H1 (cell line): ENCODE measurements around the gene BZW2. TPM values are rescaled to one million over a fixed set of nuclear protein-coding genes. Genes with fewer than 3 reads are reported as not detected.

Experiments
- CTCF ChIA-PET: fragments of 300-600 bp; sonication (Branson Sonifier 250); formaldehyde crosslinking; loops from one replicate; lab custom pipeline; 2021; ENCODE audit not compliant: partially characterized antibody; lab: Charles Lee
- POLR2A ChIA-PET: fragments of 300-600 bp; sonication (Branson Sonifier 250); formaldehyde crosslinking; loops from one replicate; lab custom pipeline; 2021; ENCODE audit warnings: inconsistent platforms; ENCODE audit not compliant: partially characterized antibody; lab: Charles Lee
- DNase-seq, 2 experiments: peaks; one replicate each; pipeline versions ENCODE4 v3.0.0 to v3.0.0-alpha.2; 2010 to 2022; ENCODE audit warnings: low spot score in 2 of 2, low read depth in 1 of 2, mixed read lengths in 1 of 2
- FAIRE-seq: peaks from 2 replicates; lab custom pipeline; 2011; peaks lifted over from hg19 to GRCh38; lab: Jason Lieb, UNC
- H2AFZ ChIP-seq: 2 replicates; pipeline ENCODE4 v1.8.1; 2012; ENCODE audit warnings: low read length, inconsistent platforms
- H2AK5ac ChIP-seq: 2 replicates; pipeline ENCODE4 v1.6.1; 2013; ENCODE audit warnings: low read depth, low read length
- H2BK120ac ChIP-seq: replicated peaks from 2 replicates; pipeline ENCODE3; 2013; ENCODE audit warnings: low read depth, low read length, inconsistent platforms
- H2BK12ac ChIP-seq: 2 replicates; pipeline ENCODE4 v1.6.1; 2013; ENCODE audit warnings: low read depth, low read length
- H2BK15ac ChIP-seq: 2 replicates; pipeline ENCODE4 v1.6.1; 2013; ENCODE audit warnings: low read length
- H2BK20ac ChIP-seq: 2 replicates; pipeline ENCODE4 v1.6.1; 2013; ENCODE audit warnings: low read length
- H2BK5ac ChIP-seq: 2 replicates; pipeline ENCODE4 v1.6.1; 2013; ENCODE audit warnings: low read depth, low read length
- H3K14ac ChIP-seq: 2 replicates; pipeline ENCODE4 v1.6.1; 2013; ENCODE audit warnings: inconsistent platforms; ENCODE audit not compliant: insufficient read length
- H3K18ac ChIP-seq: 2 replicates; pipeline ENCODE4 v1.6.1; 2013; ENCODE audit warnings: low read length; ENCODE audit errors: extremely low read depth
- H3K23ac ChIP-seq: 2 replicates; pipeline ENCODE4 v1.6.1; 2013; ENCODE audit warnings: inconsistent platforms; ENCODE audit not compliant: insufficient read length
- H3K23me2 ChIP-seq: 2 replicates; pipeline ENCODE4 v1.6.1; 2013; ENCODE audit warnings: low read depth, low read length
- H3K27ac ChIP-seq: 2 replicates; pipeline ENCODE4 v1.6.1; 2011; ENCODE audit warnings: low read depth, low read length, inconsistent platforms
- H3K27me3 ChIP-seq, 4 experiments: replicated peaks in 1 of 4; 1 replicate in 1 of 4; 2 replicates in 3 of 4; pipeline versions ENCODE4 v1.6.1 to v1.8.1; 2011 to 2013; ENCODE audit warnings: low read length in 3 of 4, mild to moderate bottlenecking in 3 of 4, inconsistent platforms in 2 of 4, mixed read lengths in 2 of 4, moderate library complexity in 1 of 4; ENCODE audit not compliant: control insufficient read depth in 3 of 4, insufficient read depth in 3 of 4; ENCODE audit errors: extremely low read depth in 1 of 4
- H3K36me3 ChIP-seq, 4 experiments: 2 replicates each; pipeline versions ENCODE4 v1.6.1 to v1.8.1; 2011 to 2013; ENCODE audit warnings: mild to moderate bottlenecking in 4 of 4, low read length in 3 of 4, moderate library complexity in 2 of 4, control low read depth in 1 of 4, inconsistent platforms in 1 of 4; ENCODE audit not compliant: insufficient read depth in 4 of 4, control insufficient read depth in 2 of 4
- H3K4ac ChIP-seq: replicated peaks from 2 replicates; pipeline ENCODE3; 2013; ENCODE audit warnings: low read length, low read depth, mixed read lengths, inconsistent platforms; ENCODE audit not compliant: insufficient read length
- H3K4me1 ChIP-seq, 4 experiments: replicated peaks in 1 of 4; 1 replicate in 1 of 4; 2 replicates in 3 of 4; pipeline versions ENCODE4 v1.6.1 to v1.8.1; 2011 to 2013; ENCODE audit warnings: low read length in 3 of 4, inconsistent platforms in 2 of 4, mixed read lengths in 1 of 4; ENCODE audit not compliant: insufficient read depth in 4 of 4, control insufficient read depth in 3 of 4
- H3K4me2 ChIP-seq, 2 experiments: 2 replicates each; pipeline versions ENCODE4 v1.6.1 to v1.8.1; 2011 to 2013; ENCODE audit warnings: low read depth in 2 of 2, low read length in 2 of 2, control low read depth in 1 of 2, inconsistent platforms in 1 of 2, mild to moderate bottlenecking in 1 of 2; ENCODE audit not compliant: insufficient read depth in 1 of 2
- H3K4me3 ChIP-seq, 4 experiments: fragments of 200-600, 300-600 bp in 1 of 4; sonication (generic), shearing (Covaris generic), sonication (Bioruptor Twin) in 1 of 4; 2 replicates each; pipeline versions ENCODE4 v1.5.1 to v1.8.1; 2011 to 2016; ENCODE audit warnings: low read length in 4 of 4, low read depth in 3 of 4, control low read depth in 2 of 4, inconsistent platforms in 2 of 4, mild to moderate bottlenecking in 2 of 4, mixed read lengths in 1 of 4, moderate library complexity in 1 of 4; ENCODE audit not compliant: insufficient read depth in 2 of 4; ENCODE audit errors: extremely low read depth in 1 of 4
- H3K56ac ChIP-seq: replicated peaks from 2 replicates; pipeline ENCODE3; 2013; ENCODE audit warnings: low read depth, mild to moderate bottlenecking, mixed read lengths, low read length, inconsistent platforms; ENCODE audit not compliant: insufficient read length
- H3K79me1 ChIP-seq: 2 replicates; pipeline ENCODE4 v1.6.1; 2013; ENCODE audit warnings: low read depth, low read length, control low read depth
- H3K79me2 ChIP-seq, 2 experiments: 2 replicates each; pipeline versions ENCODE4 v1.6.1 to v1.8.1; 2012 to 2013; ENCODE audit warnings: low read length in 2 of 2, mild to moderate bottlenecking in 2 of 2, inconsistent platforms in 1 of 2; ENCODE audit not compliant: insufficient read depth in 2 of 2, control insufficient read depth in 1 of 2
- H3K9ac ChIP-seq, 4 experiments: replicated peaks in 1 of 4; 1 replicate in 1 of 4; 2 replicates in 3 of 4; pipeline versions ENCODE4 v1.6.1 to v1.8.1; 2011 to 2013; ENCODE audit warnings: low read depth in 3 of 4, low read length in 3 of 4, control low read depth in 2 of 4, mild to moderate bottlenecking in 2 of 4, moderate library complexity in 2 of 4, inconsistent platforms in 1 of 4; ENCODE audit errors: extremely low read depth in 1 of 4
- H3K9me3 ChIP-seq, 2 experiments: 2 replicates each; pipeline versions ENCODE4 v1.6.1 to v1.8.1; 2012 to 2013; ENCODE audit warnings: mild to moderate bottlenecking in 2 of 2, moderate library complexity in 2 of 2, control low read depth in 1 of 2, inconsistent platforms in 1 of 2, low read depth in 1 of 2, low read length in 1 of 2, mixed read lengths in 1 of 2; ENCODE audit not compliant: insufficient read depth in 2 of 2
- H4K20me1 ChIP-seq, 2 experiments: replicated peaks in 1 of 2; 2 replicates each; pipeline versions ENCODE3 to v1.8.1; 2011 to 2013; ENCODE audit warnings: inconsistent platforms in 2 of 2, low read length in 2 of 2, mild to moderate bottlenecking in 1 of 2; ENCODE audit not compliant: insufficient read depth in 2 of 2, control insufficient read depth in 1 of 2
- H4K5ac ChIP-seq: 2 replicates; pipeline ENCODE4 v1.6.1; 2013; ENCODE audit warnings: low read length, low read depth, mixed read lengths, inconsistent platforms; ENCODE audit not compliant: insufficient read length
- H4K8ac ChIP-seq: 2 replicates; pipeline ENCODE4 v1.8.0; 2013; ENCODE audit warnings: mild to moderate bottlenecking, moderate library complexity, low read length, inconsistent platforms; ENCODE audit not compliant: insufficient read depth; ENCODE audit errors: extremely low read depth
- H4K91ac ChIP-seq: replicated peaks from 2 replicates; pipeline ENCODE3; 2013; ENCODE audit warnings: low read length, mixed read lengths, inconsistent platforms; ENCODE audit not compliant: insufficient read length
- CBX5 ChIP-seq: fragments of 300-800, 300-1000 bp; sonication (generic); IDR thresholded peaks from 2 replicates; pipeline ENCODE4 v1.7.1; 2016; ENCODE audit warnings: antibody characterized with exemption, low read length, low read depth
- CHD1 ChIP-seq: IDR thresholded peaks from 2 replicates; pipeline ENCODE4 v1.6.1; 2012; ENCODE audit warnings: low read depth, low read length, improper control_type of control experiment
- CHD2 ChIP-seq: IDR thresholded peaks from 2 replicates; pipeline ENCODE4 v1.6.1; 2012; ENCODE audit warnings: low read length, improper control_type of control experiment
- CTCF ChIP-seq, 3 experiments: IDR thresholded peaks; 1 replicate in 2 of 3; 2 replicates in 1 of 3; pipeline versions ENCODE4 v1.5.1 to v1.6.1; 2011; ENCODE audit warnings: low read length in 3 of 3, mild to moderate bottlenecking in 3 of 3, inconsistent platforms in 2 of 3, low read depth in 1 of 3, moderate library complexity in 1 of 3; ENCODE audit not compliant: insufficient read depth in 1 of 3; ENCODE audit errors: control extremely low read depth in 1 of 3
- FOSL1 ChIP-seq: IDR thresholded peaks from 2 replicates; pipeline ENCODE4 v1.6.1; 2011; ENCODE audit warnings: mild to moderate bottlenecking, low read depth, low read length, moderate library complexity; ENCODE audit not compliant: insufficient read depth
- GABPA ChIP-seq: IDR thresholded peaks from 2 replicates; pipeline ENCODE4 v1.6.1; 2011; ENCODE audit warnings: mild to moderate bottlenecking, low read length, moderate library complexity, borderline replicate concordance; ENCODE audit not compliant: insufficient read depth
- KDM1A ChIP-seq: fragments of 200-600, 300-600 bp; sonication (generic); IDR thresholded peaks from 2 replicates; pipeline ENCODE4 v1.7.1; 2016; ENCODE audit warnings: mild to moderate bottlenecking, low read length, borderline replicate concordance
- NANOG ChIP-seq: IDR thresholded peaks from 2 replicates; pipeline ENCODE4 v1.6.1; 2011; ENCODE audit warnings: low read length, low read depth, mild to moderate bottlenecking, inconsistent platforms; ENCODE audit not compliant: insufficient read depth, poor library complexity, severe bottlenecking
- POU5F1 ChIP-seq: IDR thresholded peaks from 2 replicates; pipeline ENCODE4 v1.6.1; 2011; ENCODE audit warnings: low read depth, mild to moderate bottlenecking, low read length, moderate library complexity
- RBBP5 ChIP-seq: IDR thresholded peaks from 2 replicates; pipeline ENCODE4 v1.7.1; 2012; ENCODE audit warnings: low read depth, mild to moderate bottlenecking, inconsistent platforms, low read length, moderate library complexity, borderline replicate concordance
- TCF12 ChIP-seq: IDR thresholded peaks from 2 replicates; pipeline ENCODE4 v1.6.1; 2011; ENCODE audit warnings: low read depth, mild to moderate bottlenecking, low read length
- ZNF274 ChIP-seq: IDR thresholded peaks from 2 replicates; pipeline ENCODE4 v1.7.0; 2012; ENCODE audit warnings: low read length, borderline replicate concordance; ENCODE audit errors: extremely low read depth
- WGBS, 2 experiments: shearing (Covaris generic) in 1 of 2; methylation state at CpG; one replicate each; pipeline versions ENCODE4 v1.1.6 to v1.1.7; 2013 to 2015; ENCODE audit warnings: low lambda C conversion rate in 2 of 2, mixed read lengths in 2 of 2, inconsistent platforms in 1 of 2, low coverage in 1 of 2, missing lambda C conversion rate in 1 of 2; ENCODE audit not compliant: insufficient replicate concordance in 2 of 2, insufficient coverage in 1 of 2, insufficient read length in 1 of 2; ENCODE audit errors: extremely low coverage in 1 of 2, missing lambda C conversion rate in 1 of 2; 5-methylcytosine and 5-hydroxymethylcytosine counted together
- polyA plus RNA-seq, 7 experiments: library from polyadenylated mRNA; depleted of rRNA in 3 of 7; stranded (reverse) in 5 of 7; unstranded in 2 of 7; fragments of >200 nt in 5 of 7; fragments of 200-250 nt in 2 of 7; gene quantifications; 1 replicate in 5 of 7; 2 replicates in 1 of 7; 4 replicates in 1 of 7; pipeline versions ENCODE4 v1.2.1 to v1.2.3, GENCODE V29; 2011 to 2013; ENCODE audit warnings: missing spikeins in 2 of 7, mixed read lengths in 2 of 7
- total RNA-seq: library from RNA; stranded (reverse); fragmentation: NEBNext Ultra II Directional; extraction: Animal tissue kit (Norgen Biotek cat#: 25700); gene quantifications from 2 replicates; pipeline ENCODE4 v1.2.1, GENCODE V29; 2021

Gene BZW2
- total and polyA plus RNA-seq, 2 of the 8 experiments (the other 6 are each of a cell fraction or from before 2014, with no cell fraction given): 32.3 to 103 TPM

- H2BK20ac ChIP-seq: no peak overlapping the region
- H4K20me1 ChIP-seq: no peaks in the 10 kb centered on the region
- H3K79me1 ChIP-seq: no peaks in the 10 kb centered on the region
- no peak overlapping the region for H3K4me3 ChIP-seq
- H3K56ac ChIP-seq: no peak overlapping the region
- H2BK120ac ChIP-seq: no peak overlapping the region
- DNase-seq (no peak), FAIRE-seq (no peak)
- no peak overlapping the region for H4K8ac ChIP-seq
- H3K4me2 ChIP-seq: no peak overlapping the region
- no peaks in the 10 kb centered on the region for H3K27me3 ChIP-seq
- H3K27ac ChIP-seq: no peak overlapping the region
- ChIA-PET CTCF (no interaction called here), POLR2A (no interaction called here)
- WGBS, 2 experiments: 94% methylated on average over 7 of the region's 7 CpGs; no CpG with 5 or more reads in 1 of the 2 experiments
- no peaks in the 10 kb centered on the region for H3K79me2 ChIP-seq
- no peaks in the 10 kb centered on the region for H3K23me2 ChIP-seq
- no peak overlapping the region for H3K14ac ChIP-seq
- H3K4me1 ChIP-seq: peaks cover 0 to 7% (median 3%) of the 10 kb centered on the region in 4 experiments; a peak in 2 of 7 replicates
- H2AK5ac ChIP-seq: no peak overlapping the region
- no peak overlapping the region for H3K9ac ChIP-seq
- H3K4ac ChIP-seq: no peak overlapping the region
- H2BK5ac ChIP-seq: no peak overlapping the region
- no peaks in the 10 kb centered on the region for H3K9me3 ChIP-seq
- no peak overlapping the region for H2BK12ac ChIP-seq
- H3K23ac ChIP-seq: no peak overlapping the region
- no peak overlapping the region for H4K5ac ChIP-seq
- H2AFZ ChIP-seq: no peak overlapping the region
- H2BK15ac ChIP-seq: no peak overlapping the region
- H4K91ac ChIP-seq: no peak overlapping the region
- H3K36me3 ChIP-seq: peaks cover 0 to 4% (median 0%) of the 10 kb centered on the region in 4 experiments; a peak in 1 of 8 replicates
- H3K18ac ChIP-seq: no peak overlapping the region
- no peak for TF ChIP-seq GABPA
- TF ChIP-seq FOSL1: no peak
- TF ChIP-seq KDM1A: no peak
- no peak for TF ChIP-seq NANOG
- no peak for TF ChIP-seq CHD1
- TF ChIP-seq CBX5: no peak
- no peak for TF ChIP-seq CTCF (IDR thresholded peaks at IDR 0.05; ENCODE audit: control extremely low read depth in 1 of 3, insufficient read depth in 1 of 3, low read depth in 1 of 3, low read length in 3 of 3)
- TF ChIP-seq CHD2: no peak
- no peak for TF ChIP-seq ZNF274
- TF ChIP-seq POU5F1: no peak
- no peak for TF ChIP-seq TCF12
- no peak for TF ChIP-seq RBBP5
These were observed 46.1 kb upstream of the BZW2 start for GRCh38 chr7:16599860-16600259.
